PC-3 (cell line): ENCODE results near the gene STEAP2.

Source experiments
- CTCF ChIP-seq: fragments of 300-600 bp; sonication (generic); conservative IDR thresholded peaks from 2 replicates; pipeline ENCODE4 v1.5.1; 2017; ENCODE audit warnings: antibody characterized with exemption, low read depth, mild to moderate bottlenecking, low read length
- EZH2 ChIP-seq: fragments of 300-600 bp; sonication (generic); IDR thresholded peaks from one replicate; pipeline ENCODE4 v1.6.1; 2017; ENCODE audit warnings: antibody characterized with exemption, mild to moderate bottlenecking, low read length; ENCODE audit not compliant: unreplicated experiment
- EZH2phosphoT487 ChIP-seq: fragments of 300-600 bp; sonication (generic); IDR thresholded peaks from 2 replicates; pipeline ENCODE4 v1.6.1; 2018; ENCODE audit warnings: mild to moderate bottlenecking, antibody characterized with exemption, low read length, borderline replicate concordance

GRCh38 chr7:90176195-90176594 is 35.3 kb upstream of the STEAP2 start:
- TF ChIP-seq CTCF (no peak), EZH2 (no peak), EZH2phosphoT487 (no peak)
